ENCODE results near the gene PITPNB. TPM values are rescaled to one million over a fixed set of nuclear protein-coding genes. Genes with fewer than 3 reads are reported as not detected.

Gene PITPNB
- total and polyA plus RNA-seq, 9 donors = 18.2 to 56.2 (median 42.4) TPM

DNA sequence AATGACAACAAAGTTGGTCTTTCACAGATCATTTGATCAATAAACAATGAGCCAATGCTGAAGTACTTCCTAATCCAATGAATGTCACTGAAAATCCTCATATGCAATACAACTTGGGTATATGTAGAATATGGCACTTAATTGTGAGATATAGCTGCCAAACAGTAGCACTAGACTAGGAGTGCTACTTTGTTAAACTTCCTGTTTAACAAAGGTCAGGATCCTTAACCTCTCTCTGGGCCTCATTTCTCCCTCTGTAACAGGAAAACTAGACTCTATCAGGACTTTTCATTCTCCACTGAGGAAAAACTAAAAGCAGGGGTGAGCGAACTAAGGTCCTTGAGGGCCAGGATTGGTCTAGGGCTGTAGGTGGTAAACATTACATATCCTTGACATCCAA, 56.1 kb downstream of the PITPNB start:
- Histone ChIP-seq H3K36me3 (ENCODE audit: control insufficient read depth, insufficient read depth, low read length) (peaks cover 16% of the 10 kb centered on the region), H3K4me3 (ENCODE audit: low read length) (no peak overlapping the region), H3K27ac (ENCODE audit: low read length) (no peak overlapping the region), H3K4me1 (ENCODE audit: control insufficient read depth, insufficient read depth, low read length) (peaks cover 2% of the 10 kb centered on the region), H3K27me3 (ENCODE audit: control insufficient read depth, insufficient read depth, low read length) (no peaks in the 10 kb centered on the region), H3K9me3 (replicated peaks; ENCODE audit: control insufficient read depth, low read depth, low read length) (no peaks in the 10 kb centered on the region)
- no peak for DNase-seq
- WGBS (ENCODE audit: insufficient coverage) = no CpG with 5 or more reads among the region's 1 CpG

- Histone ChIP-seq H3K36me3 (ENCODE audit: control insufficient read depth, insufficient read depth, low read length) (peaks cover 46% of the 10 kb centered on the region), H3K27ac (ENCODE audit: low read length) (no peak overlapping the region), H3K27me3 (ENCODE audit: control insufficient read depth, insufficient read depth, low read length) (no peaks in the 10 kb centered on the region), H3K4me1 (ENCODE audit: control insufficient read depth, insufficient read depth, low read length) (no peaks in the 10 kb centered on the region), H3K9me3 (replicated peaks; ENCODE audit: control insufficient read depth, low read depth, low read length) (no peaks in the 10 kb centered on the region), H3K4me3 (ENCODE audit: low read length) (no peak overlapping the region)
- no peak for DNase-seq
- no CpG with 5 or more reads among the region's 2 CpGs for WGBS (ENCODE audit: insufficient coverage)
Measured at GRCh38 chr22:27859336-27859735, 59.7 kb downstream of the PITPNB start.

- no CpG with 5 or more reads among the region's 1 CpG for WGBS (ENCODE audit: insufficient coverage)
- H3K36me3 ChIP-seq (ENCODE audit: control insufficient read depth, insufficient read depth, low read length) = peaks cover 48% of the 10 kb centered on the region
- H3K27ac ChIP-seq (ENCODE audit: low read length) = no peak overlapping the region
Measured at GRCh38 chr22:27858626-27859025, 60.4 kb downstream of the PITPNB start.

GRCh38 chr22:27857443-27857842, 61.6 kb downstream of the PITPNB start:
- Histone ChIP-seq H3K27ac (ENCODE audit: low read length) (no peak overlapping the region), H3K27me3 (ENCODE audit: control insufficient read depth, insufficient read depth, low read length) (no peaks in the 10 kb centered on the region), H3K9me3 (replicated peaks; ENCODE audit: control insufficient read depth, low read depth, low read length) (no peaks in the 10 kb centered on the region), H3K4me3 (ENCODE audit: low read length) (no peak overlapping the region), H3K36me3 (ENCODE audit: control insufficient read depth, insufficient read depth, low read length) (peaks cover 51% of the 10 kb centered on the region), H3K4me1 (ENCODE audit: control insufficient read depth, insufficient read depth, low read length) (no peaks in the 10 kb centered on the region)
- WGBS (ENCODE audit: insufficient coverage) = 50% methylated on average over 6 of the region's 6 CpGs
- DNase-seq = no peak

More at GRCh38 chr22:27858626-27859025, 60.4 kb downstream of the PITPNB start:
- Histone ChIP-seq H3K4me3 (ENCODE audit: low read length) (no peak overlapping the region), H3K4me1 (ENCODE audit: control insufficient read depth, insufficient read depth, low read length) (no peaks in the 10 kb centered on the region), H3K9me3 (replicated peaks; ENCODE audit: control insufficient read depth, low read depth, low read length) (no peaks in the 10 kb centered on the region), H3K27me3 (ENCODE audit: control insufficient read depth, insufficient read depth, low read length) (no peaks in the 10 kb centered on the region)
- DNase-seq = no peak

DNA sequence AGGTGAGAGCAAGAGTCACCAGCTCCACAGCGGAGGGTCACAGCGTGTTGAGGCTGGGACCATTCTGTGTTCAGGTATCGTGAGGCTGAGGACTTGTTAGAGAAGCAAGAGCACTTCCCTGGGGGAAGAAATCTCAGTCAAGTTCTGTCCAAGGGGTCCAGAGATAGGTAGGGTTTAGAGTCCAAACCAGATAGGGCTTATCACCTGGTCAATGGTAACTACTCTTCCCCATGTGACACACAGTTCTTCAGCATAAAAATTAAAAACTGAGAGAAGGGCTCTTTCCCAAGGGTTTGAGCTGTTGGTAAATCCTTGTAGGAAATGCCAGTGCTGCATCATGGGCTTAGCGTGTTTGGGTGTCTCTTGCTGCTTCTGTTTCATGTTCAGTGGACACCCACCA, 62.7 kb downstream of the PITPNB start:
- Histone ChIP-seq H3K27me3 (ENCODE audit: control insufficient read depth, insufficient read depth, low read length) (no peaks in the 10 kb centered on the region), H3K4me1 (ENCODE audit: control insufficient read depth, insufficient read depth, low read length) (no peaks in the 10 kb centered on the region), H3K27ac (ENCODE audit: low read length) (no peak overlapping the region), H3K4me3 (ENCODE audit: low read length) (no peak overlapping the region), H3K36me3 (ENCODE audit: control insufficient read depth, insufficient read depth, low read length) (peaks cover 59% of the 10 kb centered on the region), H3K9me3 (replicated peaks; ENCODE audit: control insufficient read depth, low read depth, low read length) (no peaks in the 10 kb centered on the region)
- DNase-seq = no peak
- WGBS (ENCODE audit: insufficient coverage) = 100% methylated on average over 4 of the region's 4 CpGs

GRCh38 chr22:27853424-27853823, 65.6 kb downstream of the PITPNB start:
- Histone ChIP-seq H3K27ac (ENCODE audit: low read length) (no peak overlapping the region), H3K27me3 (ENCODE audit: control insufficient read depth, insufficient read depth, low read length) (no peaks in the 10 kb centered on the region), H3K4me1 (ENCODE audit: control insufficient read depth, insufficient read depth, low read length) (peaks cover 13% of the 10 kb centered on the region), H3K4me3 (ENCODE audit: low read length) (no peak overlapping the region), H3K9me3 (replicated peaks; ENCODE audit: control insufficient read depth, low read depth, low read length) (no peaks in the 10 kb centered on the region), H3K36me3 (ENCODE audit: control insufficient read depth, insufficient read depth, low read length) (peaks cover 61% of the 10 kb centered on the region)
- no CpG with 5 or more reads among the region's 6 CpGs for WGBS (ENCODE audit: insufficient coverage)
- DNase-seq = no peak

- Histone ChIP-seq H3K27me3 (ENCODE audit: control insufficient read depth, insufficient read depth, low read length) (no peaks in the 10 kb centered on the region), H3K4me1 (ENCODE audit: control insufficient read depth, insufficient read depth, low read length) (peaks cover 13% of the 10 kb centered on the region), H3K9me3 (replicated peaks; ENCODE audit: control insufficient read depth, low read depth, low read length) (no peaks in the 10 kb centered on the region), H3K27ac (ENCODE audit: low read length) (no peak overlapping the region), H3K36me3 (ENCODE audit: control insufficient read depth, insufficient read depth, low read length) (peaks cover 56% of the 10 kb centered on the region), H3K4me3 (ENCODE audit: low read length) (no peak overlapping the region)
- 85% methylated on average over 4 of the region's 7 CpGs for WGBS (ENCODE audit: insufficient coverage)
- no peak for DNase-seq
Measured at GRCh38 chr22:27851974-27852746, 66.9 kb downstream of the PITPNB start.

DNA sequence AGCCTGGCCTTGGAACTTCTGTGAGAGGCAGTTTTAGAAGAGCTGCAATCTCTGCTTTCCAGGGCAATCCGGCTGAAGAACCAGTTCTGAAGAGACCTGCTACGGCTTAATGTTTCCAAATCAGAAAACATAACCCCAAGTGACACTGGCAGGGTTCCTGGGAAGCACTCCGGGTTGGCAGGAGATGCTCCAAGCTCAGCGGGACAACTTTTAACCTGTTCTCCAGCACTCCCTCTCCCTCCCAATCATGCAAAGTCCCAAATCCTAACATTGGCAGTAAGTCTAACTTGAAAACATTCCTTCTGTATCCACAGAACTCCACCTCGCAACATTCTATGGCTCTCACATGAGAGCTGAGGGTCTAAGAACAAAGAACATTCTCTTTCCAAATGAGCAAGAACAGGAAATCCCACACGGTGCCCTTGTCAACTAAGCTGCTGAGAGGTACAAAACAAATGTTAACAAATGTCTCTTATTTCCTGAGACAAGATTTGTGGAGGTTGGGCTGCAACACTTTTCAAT, 69.0 kb downstream of the PITPNB start:
- Histone ChIP-seq H3K4me3 (ENCODE audit: low read length) (no peak overlapping the region), H3K27ac (ENCODE audit: low read length) (peak overlapping the region; percentile 49), H3K4me1 (ENCODE audit: control insufficient read depth, insufficient read depth, low read length) (peaks cover 25% of the 10 kb centered on the region), H3K27me3 (ENCODE audit: control insufficient read depth, insufficient read depth, low read length) (no peaks in the 10 kb centered on the region), H3K9me3 (replicated peaks; ENCODE audit: control insufficient read depth, low read depth, low read length) (no peaks in the 10 kb centered on the region), H3K36me3 (ENCODE audit: control insufficient read depth, insufficient read depth, low read length) (peaks cover 47% of the 10 kb centered on the region)
- DNase-seq = peak; percentile 78
- WGBS (ENCODE audit: insufficient coverage) = 17% methylated on average over 4 of the region's 6 CpGs

DNA sequence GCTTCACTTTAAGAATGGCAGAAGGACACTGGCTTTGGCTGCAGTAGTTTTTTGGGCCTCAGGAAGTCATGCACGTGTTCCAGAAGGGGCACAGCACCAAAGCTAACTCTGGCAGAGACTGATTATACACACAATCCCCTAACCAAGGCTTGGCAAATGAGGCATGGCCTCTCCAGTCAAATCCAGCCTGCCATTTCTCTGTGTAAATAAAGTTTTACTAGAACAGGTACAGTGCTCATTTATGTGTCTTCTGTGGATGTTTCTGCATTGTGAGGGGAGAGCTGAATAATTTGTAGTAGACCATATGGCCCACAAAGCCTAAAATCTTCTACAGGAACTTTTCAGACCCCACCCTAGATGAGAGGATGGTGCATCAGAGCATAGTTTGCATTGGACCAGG, 71.1 kb downstream of the PITPNB start:
- peaks cover 39% of the 10 kb centered on the region for H3K4me1 ChIP-seq (ENCODE audit: control insufficient read depth, insufficient read depth, low read length)

GRCh38 chr22:27846910-27847309, 72.1 kb downstream of the PITPNB start:
- no peak overlapping the region for H3K27ac ChIP-seq (ENCODE audit: low read length)
- H3K36me3 ChIP-seq (ENCODE audit: control insufficient read depth, insufficient read depth, low read length) = peaks cover 33% of the 10 kb centered on the region
- 100% methylated on average over 1 of the region's 9 CpGs for WGBS (ENCODE audit: insufficient coverage)
- no peak for DNase-seq
- H3K9me3 ChIP-seq (replicated peaks; ENCODE audit: control insufficient read depth, low read depth, low read length) = no peaks in the 10 kb centered on the region
- no peak overlapping the region for H3K4me3 ChIP-seq (ENCODE audit: low read length)
- H3K27me3 ChIP-seq (ENCODE audit: control insufficient read depth, insufficient read depth, low read length) = no peaks in the 10 kb centered on the region
- peaks cover 49% of the 10 kb centered on the region for H3K4me1 ChIP-seq (ENCODE audit: control insufficient read depth, insufficient read depth, low read length)

More for the DNA sequence above, 71.1 kb downstream of the PITPNB start:
- Histone ChIP-seq H3K9me3 (replicated peaks; ENCODE audit: control insufficient read depth, low read depth, low read length) (no peaks in the 10 kb centered on the region), H3K27me3 (ENCODE audit: control insufficient read depth, insufficient read depth, low read length) (no peaks in the 10 kb centered on the region), H3K27ac (ENCODE audit: low read length) (no peak overlapping the region), H3K36me3 (ENCODE audit: control insufficient read depth, insufficient read depth, low read length) (peaks cover 39% of the 10 kb centered on the region), H3K4me3 (ENCODE audit: low read length) (no peak overlapping the region)
- DNase-seq = no peak
- WGBS (ENCODE audit: insufficient coverage) = no CpG with 5 or more reads among the region's 1 CpG

All from muscle of leg (tissue), 11 donors.